GM23338 (cell line): ENCODE results near the gene TAGLN2.

Source experiments
- CREB1 ChIP-seq: fragments of 250-450 bp; sonication (Bioruptor Pico); IDR thresholded peaks from 2 replicates; pipeline ENCODE4 v1.5.0; 2020; ENCODE audit warnings: low read depth, mild to moderate bottlenecking, moderate library complexity
- EZH2 ChIP-seq: fragments of 200-600 bp; sonication (generic); IDR thresholded peaks from one replicate; pipeline ENCODE4 v1.8.0; 2017; ENCODE audit warnings: antibody characterized with exemption, mild to moderate bottlenecking, low read depth; ENCODE audit not compliant: unreplicated experiment
- EZH2phosphoT487 ChIP-seq: fragments of 200-600 bp; sonication (generic); IDR thresholded peaks from one replicate; pipeline ENCODE4 v1.8.1; 2018; ENCODE audit warnings: antibody characterized with exemption; ENCODE audit not compliant: unreplicated experiment
- JUNB ChIP-seq: IDR thresholded peaks from one replicate; pipeline ENCODE4 v1.6.1; 2016; ENCODE audit warnings: antibody characterized with exemption; ENCODE audit not compliant: unreplicated experiment
- NANOG ChIP-seq: IDR thresholded peaks from 2 replicates; pipeline ENCODE4 v1.6.1; 2016; ENCODE audit warnings: antibody characterized with exemption, borderline replicate concordance
- POLR2AphosphoS5 ChIP-seq: IDR thresholded peaks from 2 replicates; pipeline ENCODE4 v1.6.1; 2016; ENCODE audit warnings: antibody characterized with exemption, low read depth
- STAT1 ChIP-seq: IDR thresholded peaks from one replicate; pipeline ENCODE4 v1.6.1; 2016; ENCODE audit warnings: antibody characterized with exemption; ENCODE audit not compliant: unreplicated experiment
- ZNF114 ChIP-seq: fragments of 250-450 bp; sonication (Bioruptor Pico); IDR thresholded peaks from 2 replicates; pipeline ENCODE4 v1.5.0; 2020; ENCODE audit warnings: mild to moderate bottlenecking, moderate library complexity
- ZNF331 ChIP-seq: fragments of 250-450 bp; sonication (Bioruptor Pico); IDR thresholded peaks from 2 replicates; pipeline ENCODE4 v1.5.0; 2020; ENCODE audit warnings: low read depth, mild to moderate bottlenecking, moderate library complexity
- TF ChIP-seq, protein P1 (sequence below): IDR thresholded peaks from one replicate; pipeline ENCODE4 v1.6.1; 2018; ENCODE audit warnings: antibody characterized with exemption; ENCODE audit not compliant: unreplicated experiment
- TF ChIP-seq, protein P2 (sequence below), 2 experiments: fragments of 200-600 bp in 1 of 2; sonication (generic) in 1 of 2; conservative IDR thresholded peaks; 2 replicates each; pipeline versions ENCODE4 v1.5.1 to v1.6.1; 2016 to 2017; ENCODE audit warnings: antibody characterized with exemption in 2 of 2, low read depth in 2 of 2, mild to moderate bottlenecking in 2 of 2, moderate library complexity in 1 of 2
- TF ChIP-seq, protein P3 (sequence below): IDR thresholded peaks from 2 replicates; pipeline ENCODE4 v1.6.1; 2016; ENCODE audit warnings: antibody characterized with exemption

DNA sequence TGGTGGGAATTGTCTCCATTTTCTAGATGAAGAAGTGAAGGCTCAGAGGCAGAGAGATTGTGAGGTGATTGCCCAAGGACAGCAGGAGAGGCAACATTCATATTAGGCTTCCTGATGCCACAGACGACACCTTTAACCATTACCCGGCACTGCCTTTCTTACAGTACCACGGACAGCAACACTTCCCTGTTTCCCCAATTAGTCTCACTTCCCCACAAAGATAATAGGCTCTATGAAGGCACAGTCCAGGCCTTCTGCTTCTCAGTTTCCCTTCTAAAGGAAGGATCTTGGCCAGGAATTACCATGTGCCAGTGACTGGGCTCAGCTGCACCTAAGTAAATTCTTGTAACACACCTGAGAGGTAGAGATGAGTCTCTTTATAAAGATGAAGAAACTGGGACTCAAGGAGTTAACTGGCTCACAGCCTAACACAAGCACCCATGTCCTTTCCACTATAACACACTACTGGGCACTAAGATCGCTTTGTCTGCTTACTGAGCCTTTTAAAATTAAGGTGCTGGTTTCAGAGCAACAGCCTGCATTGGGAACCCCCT lies 10.5 kb upstream of the TAGLN2 start:
- TF ChIP-seq POLR2AphosphoS5 (no peak), EZH2 (no peak), CREB1 (CRISPR knock-in tag) (no peak), STAT1 (no peak), NANOG (no peak), JUNB (no peak), EZH2phosphoT487 (no peak), ZNF114 (CRISPR knock-in tag) (no peak), ZNF331 (CRISPR knock-in tag) (no peak)
- TF ChIP-seq, protein P1, sequence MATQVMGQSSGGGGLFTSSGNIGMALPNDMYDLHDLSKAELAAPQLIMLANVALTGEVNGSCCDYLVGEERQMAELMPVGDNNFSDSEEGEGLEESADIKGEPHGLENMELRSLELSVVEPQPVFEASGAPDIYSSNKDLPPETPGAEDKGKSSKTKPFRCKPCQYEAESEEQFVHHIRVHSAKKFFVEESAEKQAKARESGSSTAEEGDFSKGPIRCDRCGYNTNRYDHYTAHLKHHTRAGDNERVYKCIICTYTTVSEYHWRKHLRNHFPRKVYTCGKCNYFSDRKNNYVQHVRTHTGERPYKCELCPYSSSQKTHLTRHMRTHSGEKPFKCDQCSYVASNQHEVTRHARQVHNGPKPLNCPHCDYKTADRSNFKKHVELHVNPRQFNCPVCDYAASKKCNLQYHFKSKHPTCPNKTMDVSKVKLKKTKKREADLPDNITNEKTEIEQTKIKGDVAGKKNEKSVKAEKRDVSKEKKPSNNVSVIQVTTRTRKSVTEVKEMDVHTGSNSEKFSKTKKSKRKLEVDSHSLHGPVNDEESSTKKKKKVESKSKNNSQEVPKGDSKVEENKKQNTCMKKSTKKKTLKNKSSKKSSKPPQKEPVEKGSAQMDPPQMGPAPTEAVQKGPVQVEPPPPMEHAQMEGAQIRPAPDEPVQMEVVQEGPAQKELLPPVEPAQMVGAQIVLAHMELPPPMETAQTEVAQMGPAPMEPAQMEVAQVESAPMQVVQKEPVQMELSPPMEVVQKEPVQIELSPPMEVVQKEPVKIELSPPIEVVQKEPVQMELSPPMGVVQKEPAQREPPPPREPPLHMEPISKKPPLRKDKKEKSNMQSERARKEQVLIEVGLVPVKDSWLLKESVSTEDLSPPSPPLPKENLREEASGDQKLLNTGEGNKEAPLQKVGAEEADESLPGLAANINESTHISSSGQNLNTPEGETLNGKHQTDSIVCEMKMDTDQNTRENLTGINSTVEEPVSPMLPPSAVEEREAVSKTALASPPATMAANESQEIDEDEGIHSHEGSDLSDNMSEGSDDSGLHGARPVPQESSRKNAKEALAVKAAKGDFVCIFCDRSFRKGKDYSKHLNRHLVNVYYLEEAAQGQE: peak; percentile 78
- TF ChIP-seq, protein P2, sequence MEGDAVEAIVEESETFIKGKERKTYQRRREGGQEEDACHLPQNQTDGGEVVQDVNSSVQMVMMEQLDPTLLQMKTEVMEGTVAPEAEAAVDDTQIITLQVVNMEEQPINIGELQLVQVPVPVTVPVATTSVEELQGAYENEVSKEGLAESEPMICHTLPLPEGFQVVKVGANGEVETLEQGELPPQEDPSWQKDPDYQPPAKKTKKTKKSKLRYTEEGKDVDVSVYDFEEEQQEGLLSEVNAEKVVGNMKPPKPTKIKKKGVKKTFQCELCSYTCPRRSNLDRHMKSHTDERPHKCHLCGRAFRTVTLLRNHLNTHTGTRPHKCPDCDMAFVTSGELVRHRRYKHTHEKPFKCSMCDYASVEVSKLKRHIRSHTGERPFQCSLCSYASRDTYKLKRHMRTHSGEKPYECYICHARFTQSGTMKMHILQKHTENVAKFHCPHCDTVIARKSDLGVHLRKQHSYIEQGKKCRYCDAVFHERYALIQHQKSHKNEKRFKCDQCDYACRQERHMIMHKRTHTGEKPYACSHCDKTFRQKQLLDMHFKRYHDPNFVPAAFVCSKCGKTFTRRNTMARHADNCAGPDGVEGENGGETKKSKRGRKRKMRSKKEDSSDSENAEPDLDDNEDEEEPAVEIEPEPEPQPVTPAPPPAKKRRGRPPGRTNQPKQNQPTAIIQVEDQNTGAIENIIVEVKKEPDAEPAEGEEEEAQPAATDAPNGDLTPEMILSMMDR (conservative IDR thresholded peaks at IDR 0.05; ENCODE audit: low read depth in 2 of 2): no peak
- TF ChIP-seq, protein P3, sequence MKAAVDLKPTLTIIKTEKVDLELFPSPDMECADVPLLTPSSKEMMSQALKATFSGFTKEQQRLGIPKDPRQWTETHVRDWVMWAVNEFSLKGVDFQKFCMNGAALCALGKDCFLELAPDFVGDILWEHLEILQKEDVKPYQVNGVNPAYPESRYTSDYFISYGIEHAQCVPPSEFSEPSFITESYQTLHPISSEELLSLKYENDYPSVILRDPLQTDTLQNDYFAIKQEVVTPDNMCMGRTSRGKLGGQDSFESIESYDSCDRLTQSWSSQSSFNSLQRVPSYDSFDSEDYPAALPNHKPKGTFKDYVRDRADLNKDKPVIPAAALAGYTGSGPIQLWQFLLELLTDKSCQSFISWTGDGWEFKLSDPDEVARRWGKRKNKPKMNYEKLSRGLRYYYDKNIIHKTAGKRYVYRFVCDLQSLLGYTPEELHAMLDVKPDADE: no peak
